NCI-H524 treated with DMSO at 0.1 percent for 48 hours (cell line): Measurements from ENCODE around the gene ANGPTL3.

Experiments
- DNase-seq: peaks from one replicate; lab custom pipeline; 2025; lab: John Stamatoyannopoulos, UW

The ANGPTL3 gene

DNA sequence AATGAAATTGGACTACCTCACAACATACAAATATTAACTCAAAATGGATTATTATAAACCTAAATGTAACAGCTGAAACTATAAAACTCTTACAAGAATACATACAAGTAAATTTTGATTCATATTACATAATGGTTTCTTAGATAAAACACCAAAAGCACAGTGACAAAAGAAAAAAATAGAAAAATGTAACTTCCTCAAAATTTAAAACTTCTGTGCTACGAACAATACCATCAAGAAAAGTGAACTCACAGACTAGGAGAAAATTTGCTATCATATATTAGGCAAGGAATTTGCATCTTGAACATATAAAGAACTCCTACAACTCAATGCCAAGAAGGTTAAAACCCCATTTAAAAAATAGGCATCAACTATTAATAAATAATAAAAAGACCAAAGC, 31.2 kb downstream of the ANGPTL3 start:
- no peak for DNase-seq

DNA sequence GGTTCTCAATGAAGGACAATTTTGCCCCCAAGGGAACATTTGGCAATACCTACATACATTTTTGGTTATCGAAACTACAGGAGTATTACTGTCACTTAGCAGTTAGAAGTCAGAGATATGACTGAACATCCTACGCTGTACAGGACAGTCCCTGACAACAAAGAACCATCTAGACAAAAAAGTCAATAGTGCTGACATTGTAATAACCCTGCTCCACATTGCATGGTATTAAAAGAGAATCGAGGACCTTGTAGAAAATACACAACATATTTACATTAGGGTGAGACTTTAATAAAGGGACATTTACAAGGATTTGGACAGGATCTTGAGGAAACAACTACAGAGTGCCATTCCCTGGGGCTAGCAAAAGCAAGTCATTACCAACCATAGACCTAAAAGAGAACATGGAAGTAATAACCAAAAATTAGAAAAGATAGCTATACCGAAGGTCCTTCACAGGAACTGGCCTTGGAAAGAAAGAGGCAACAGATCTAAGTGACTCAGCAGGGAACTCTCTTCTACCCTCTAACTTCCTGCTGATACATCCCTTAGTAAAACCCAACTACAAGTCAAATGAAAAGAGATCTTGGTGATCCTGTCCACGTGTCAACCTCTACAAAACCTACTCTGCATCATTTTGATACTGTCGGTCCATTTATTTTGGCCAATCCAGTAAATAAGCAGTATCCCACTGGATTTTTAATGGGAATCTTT, 40.2 kb downstream of the ANGPTL3 start:
- DNase-seq: no peak

DNA sequence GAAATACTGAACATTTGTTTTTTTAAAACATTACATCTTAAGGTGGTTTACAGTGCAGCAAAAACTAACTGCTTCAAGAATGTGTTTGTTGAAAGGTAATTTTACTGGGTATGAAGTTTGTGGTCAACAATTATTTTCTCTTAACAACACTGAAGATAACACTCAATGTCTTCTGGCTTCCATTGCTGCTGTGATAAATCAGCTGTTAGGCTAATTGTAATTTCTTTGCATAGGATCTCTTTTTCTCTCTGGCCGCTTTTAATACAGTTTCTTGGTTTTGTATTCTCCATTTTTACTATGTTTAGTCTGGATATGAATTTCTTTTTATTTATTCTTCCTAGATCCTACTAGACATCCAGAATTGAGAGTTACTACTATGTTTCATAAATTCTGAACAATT, 46.0 kb downstream of the ANGPTL3 start:
- no peak for DNase-seq

DNA sequence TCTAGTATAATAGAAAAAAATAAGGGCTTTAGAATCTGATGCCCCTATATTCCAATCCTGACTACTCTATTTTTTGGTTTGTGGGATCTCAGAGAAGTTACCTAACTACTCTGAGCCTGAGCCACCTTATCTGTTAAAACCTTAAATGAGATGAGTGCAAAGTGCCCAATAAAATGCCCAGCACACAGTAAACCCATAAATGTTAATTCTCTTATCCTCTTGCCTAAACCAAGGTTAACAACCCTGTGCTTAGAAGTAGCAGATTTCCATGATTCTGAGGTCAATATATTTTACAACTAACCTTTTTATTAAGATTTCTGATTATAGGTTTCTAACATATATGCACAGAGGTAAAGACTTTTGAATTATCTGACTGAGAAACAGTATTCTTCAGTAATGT, 55.1 kb downstream of the ANGPTL3 start:
- DNase-seq: no peak

DNA sequence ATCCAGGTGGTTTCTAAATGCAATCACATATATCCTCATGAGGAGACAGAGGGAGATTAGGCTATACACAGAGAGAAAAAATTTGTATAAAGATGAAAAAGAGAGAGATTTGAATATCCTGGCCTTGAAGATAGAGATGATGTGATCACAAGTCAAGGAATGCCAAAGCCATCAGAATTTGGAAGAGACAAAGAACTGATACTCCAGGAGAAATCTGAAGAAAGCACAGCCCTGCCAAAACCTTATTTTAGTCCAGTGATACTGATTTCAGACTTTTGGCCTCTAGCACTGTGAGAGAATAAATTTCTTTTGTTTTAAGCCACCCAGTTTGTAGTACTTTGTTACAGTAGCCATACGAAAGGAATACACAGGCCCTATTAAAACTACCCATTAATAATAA, 57.4 kb downstream of the ANGPTL3 start:
- no peak for DNase-seq
